EH (cell line): ENCODE data around the gene KRT15.

Experiments used
- DNase-seq: peaks from one replicate; pipeline ENCODE4 v3.0.0-alpha.2; 2015; ENCODE audit warnings: low read depth

Gene KRT15

DNA sequence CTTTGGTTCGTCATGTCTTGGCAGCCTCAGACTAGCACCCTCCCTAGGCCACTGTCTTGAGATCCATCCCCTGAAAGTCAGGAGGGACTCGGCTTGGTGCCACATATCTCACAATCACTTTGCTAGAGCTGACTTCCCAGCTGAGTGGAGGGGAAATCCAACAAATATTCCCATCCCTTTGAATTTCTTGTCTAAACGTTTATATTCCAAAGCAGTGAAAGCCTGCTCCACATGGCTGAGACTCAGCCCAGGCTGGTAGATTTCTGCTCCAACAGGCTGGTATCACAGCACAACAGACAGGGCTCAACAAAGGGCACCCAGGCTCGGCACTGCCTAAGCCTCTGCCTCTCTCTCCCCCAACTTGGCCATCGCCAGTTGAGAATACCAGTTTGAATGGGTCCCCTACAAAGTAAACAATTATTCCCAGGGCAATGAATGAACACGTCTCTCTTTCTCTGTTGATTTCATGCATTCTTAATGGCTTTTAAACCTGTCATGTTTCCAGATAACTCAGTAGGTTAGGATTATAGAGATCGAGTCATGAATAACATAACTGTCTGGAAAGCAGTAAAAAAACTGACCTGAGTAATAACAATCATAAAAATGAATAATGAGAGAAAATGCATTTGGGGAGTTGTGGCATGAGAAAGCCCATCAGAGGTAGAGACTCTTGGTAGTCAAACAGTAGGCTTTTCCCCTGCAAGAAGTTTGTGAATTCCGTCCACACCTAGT is 14.3 kb downstream of the KRT15 start:
- no peak for DNase-seq

DNA sequence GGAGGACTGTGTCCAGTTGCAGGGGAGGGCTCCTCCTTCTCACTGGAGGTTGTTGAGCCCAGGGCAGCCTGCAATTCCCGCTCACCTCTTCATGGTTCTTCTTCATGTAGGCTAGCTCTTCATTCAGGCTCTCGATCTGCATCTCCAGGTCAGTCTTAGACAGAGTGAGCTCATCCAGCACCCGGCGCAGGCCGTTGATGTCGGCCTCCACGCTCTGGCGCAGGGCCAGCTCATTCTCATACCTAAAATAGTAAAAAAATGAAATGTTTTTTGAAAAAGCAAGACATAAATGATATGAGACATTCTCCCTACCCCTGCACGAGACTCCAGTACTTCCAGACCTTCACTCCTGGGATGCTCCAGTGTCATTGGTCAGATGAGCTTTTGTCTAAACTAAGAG is 15.5 kb downstream of the KRT15 start:
- no peak for DNase-seq

DNA sequence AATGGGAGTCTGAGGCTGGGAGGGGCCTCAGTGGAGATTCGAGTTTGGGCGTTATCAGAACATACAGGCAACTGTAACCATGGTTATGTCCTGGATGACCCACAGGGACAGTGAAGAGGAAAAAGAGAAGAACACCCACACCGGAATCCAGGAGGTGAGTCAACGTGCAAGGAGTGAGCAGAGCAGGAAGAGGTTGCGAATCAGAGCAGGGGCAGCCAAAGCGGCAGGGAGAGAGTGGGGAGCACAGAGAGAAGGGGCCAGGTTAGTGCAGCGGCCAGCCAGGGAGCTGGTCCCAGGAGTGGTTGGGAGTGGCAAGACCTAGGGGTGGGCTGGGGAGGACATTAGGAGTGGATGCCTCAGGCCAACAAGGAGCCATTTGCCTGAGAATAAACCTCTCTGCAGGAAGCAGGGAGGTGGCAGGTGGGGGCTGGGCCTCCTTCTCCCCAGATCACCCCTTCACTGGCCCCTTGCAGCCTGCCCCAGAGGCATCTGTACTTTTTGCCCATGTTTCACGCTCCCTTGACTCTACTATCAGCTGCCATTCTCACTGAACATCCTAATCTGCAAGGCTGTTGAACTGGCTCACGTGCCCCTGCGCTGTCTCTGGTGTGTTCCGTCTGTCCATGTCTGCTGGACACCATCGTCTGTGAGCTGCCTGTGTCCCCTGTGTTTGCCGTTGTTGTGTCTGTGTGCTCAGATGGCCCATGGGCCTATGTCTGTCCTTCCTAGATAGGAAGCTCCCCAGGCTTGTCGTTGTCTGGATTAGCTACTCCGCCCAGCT is 18.4 kb downstream of the KRT15 start:
- peak; percentile 73 for DNase-seq

DNA sequence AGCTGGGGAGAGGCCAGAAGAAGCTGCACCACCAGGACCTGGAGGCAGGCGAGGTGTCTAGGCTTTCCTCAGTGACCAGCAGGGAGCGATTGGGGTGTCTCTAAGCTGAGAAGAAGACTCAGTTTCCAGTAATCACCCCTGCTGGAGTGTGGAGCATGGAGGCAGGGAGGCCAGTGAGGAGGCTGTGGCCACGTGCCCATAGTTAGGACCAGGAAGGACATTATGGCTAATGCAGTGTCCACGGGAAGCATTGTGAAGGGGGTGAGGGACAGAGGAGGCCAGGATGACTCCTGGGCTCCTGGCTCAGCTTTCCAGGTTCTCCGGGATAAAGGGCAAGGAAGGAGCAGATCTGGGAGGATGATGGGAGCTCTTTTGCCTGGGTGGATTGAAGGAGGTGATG is 19.0 kb downstream of the KRT15 start:
- DNase-seq = no peak

DNA sequence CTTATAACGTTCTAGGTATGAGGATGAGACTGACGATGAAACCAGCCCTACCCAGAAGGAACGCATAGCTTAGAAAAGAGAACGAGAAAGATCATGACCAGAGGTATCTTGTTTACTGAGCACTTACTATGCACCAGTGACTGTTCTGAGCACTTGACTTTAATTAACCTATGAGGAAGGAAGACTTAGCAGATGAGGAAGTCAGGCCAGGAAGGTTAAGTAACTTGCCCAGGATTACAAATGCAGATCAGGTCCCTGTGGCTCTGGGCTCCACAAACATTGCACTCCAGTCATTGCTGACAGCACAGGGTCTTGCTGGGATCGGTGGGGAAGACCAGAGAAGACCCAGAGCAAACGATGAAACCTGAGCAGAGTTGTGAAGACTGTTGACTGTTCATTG is 20.4 kb downstream of the KRT15 start:
- DNase-seq = no peak

DNA sequence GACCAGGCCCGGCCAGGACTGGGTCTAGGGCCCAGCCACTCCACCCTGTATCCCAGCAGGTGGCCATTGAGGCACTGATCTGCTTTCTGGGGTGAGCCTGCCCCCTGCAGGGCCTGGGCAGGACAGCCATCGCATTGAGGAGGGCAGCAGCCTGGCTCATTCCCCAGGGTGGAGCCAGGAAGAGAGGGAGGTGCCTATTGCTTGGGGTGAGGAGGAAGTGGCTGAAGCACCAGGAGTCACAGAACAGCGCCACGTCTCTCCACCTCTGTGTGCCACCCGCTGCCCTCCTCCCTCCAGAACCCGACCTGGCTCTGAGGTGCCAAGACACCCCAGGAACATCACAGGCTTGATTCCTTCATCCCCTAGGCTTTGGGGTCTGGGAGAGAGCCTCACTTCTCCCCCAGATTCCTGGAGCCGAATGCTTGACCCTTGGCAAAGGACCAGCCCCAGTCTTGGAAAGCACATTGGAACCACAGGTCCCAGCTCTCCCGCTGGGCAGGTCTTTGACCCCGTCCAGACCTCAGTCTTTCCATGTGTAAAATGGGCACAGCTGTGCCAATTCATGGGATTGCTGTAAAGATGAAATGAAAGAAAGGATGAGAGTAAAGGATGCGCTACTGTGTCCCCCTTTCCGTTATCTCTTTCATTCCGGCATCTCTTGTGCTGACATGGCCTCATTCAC is 21.7 kb downstream of the KRT15 start:
- peak; percentile 94 for DNase-seq

DNA sequence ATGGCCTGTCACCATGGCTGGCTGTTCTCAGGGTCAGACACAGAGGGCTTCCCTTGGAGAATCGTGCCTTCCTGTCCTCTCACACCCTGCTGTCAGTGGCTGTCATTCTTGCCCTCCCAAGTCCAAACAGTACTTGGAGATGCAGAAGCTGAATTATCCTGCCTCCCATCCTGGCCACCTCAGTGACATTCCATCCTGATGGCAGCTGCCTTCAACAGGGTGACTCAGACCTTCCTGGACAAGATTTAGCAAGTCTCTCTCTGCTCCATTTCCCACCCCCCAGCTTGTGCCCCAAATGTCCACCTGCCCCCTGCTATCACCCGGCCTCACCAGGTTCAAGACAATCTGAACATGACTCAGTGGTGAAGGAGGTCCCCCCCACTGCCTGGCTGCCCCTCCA is 24.2 kb downstream of the KRT15 start:
- peak; percentile 79 for DNase-seq

DNA sequence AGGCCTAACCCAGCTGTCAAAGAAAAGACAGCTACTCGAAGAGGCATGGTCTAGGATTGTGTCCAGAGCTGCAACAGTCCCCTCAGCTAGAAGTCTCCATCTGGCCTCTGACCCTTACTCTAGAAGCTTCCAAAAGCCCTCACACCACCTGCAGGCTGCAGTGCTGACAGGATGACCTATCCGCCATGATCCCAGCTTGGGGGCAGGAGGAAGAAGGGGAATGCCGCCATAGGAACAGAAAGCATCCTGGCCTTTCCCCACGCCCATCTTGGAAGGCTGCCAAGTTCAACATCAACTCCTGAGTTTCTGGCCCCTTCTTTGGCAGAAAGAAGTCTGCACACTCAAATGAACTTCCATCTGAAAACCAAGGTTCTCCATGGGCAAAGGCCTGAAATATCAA is 25.9 kb downstream of the KRT15 start:
- DNase-seq = peak; percentile 45

DNA sequence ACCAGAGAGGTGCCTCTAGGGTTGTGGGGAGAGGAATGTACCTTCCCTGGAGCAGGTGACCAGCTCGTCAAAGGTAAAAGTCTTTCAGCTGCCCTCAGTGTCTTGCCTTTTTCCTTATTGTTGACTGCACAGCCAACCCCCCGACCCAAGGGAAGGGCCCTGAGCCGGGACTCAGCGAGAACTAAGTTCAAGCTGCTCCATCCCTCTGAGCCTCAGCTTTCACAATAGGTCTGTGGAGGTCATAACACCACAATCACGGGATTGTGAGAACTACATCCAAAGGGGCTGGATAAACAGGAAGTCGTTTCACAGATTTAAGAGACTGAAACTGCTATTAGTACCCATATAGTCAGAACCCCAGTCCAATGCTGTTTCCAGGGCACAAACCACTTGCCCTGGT is 26.3 kb downstream of the KRT15 start:
- peak; percentile 56 for DNase-seq

DNA sequence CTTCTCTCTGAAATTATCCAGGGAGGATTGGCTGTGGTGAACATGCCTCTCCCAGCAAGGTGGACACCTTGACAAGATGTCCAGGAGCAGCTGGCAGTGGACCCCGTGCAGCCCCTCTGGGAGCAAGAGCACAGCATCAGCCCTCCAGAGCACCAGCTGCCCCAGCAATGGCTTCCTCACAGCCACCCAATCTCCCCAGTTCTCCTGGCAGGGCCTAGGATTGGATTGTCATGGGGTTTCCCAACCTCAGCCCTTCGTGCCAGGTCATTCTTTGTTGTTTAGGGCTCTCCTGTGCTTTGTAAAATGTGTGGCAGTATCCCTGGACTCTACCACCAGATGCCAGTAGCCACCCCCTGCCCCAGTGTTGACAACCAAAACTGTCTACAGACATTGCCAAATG is 27.2 kb downstream of the KRT15 start:
- no peak for DNase-seq

DNA sequence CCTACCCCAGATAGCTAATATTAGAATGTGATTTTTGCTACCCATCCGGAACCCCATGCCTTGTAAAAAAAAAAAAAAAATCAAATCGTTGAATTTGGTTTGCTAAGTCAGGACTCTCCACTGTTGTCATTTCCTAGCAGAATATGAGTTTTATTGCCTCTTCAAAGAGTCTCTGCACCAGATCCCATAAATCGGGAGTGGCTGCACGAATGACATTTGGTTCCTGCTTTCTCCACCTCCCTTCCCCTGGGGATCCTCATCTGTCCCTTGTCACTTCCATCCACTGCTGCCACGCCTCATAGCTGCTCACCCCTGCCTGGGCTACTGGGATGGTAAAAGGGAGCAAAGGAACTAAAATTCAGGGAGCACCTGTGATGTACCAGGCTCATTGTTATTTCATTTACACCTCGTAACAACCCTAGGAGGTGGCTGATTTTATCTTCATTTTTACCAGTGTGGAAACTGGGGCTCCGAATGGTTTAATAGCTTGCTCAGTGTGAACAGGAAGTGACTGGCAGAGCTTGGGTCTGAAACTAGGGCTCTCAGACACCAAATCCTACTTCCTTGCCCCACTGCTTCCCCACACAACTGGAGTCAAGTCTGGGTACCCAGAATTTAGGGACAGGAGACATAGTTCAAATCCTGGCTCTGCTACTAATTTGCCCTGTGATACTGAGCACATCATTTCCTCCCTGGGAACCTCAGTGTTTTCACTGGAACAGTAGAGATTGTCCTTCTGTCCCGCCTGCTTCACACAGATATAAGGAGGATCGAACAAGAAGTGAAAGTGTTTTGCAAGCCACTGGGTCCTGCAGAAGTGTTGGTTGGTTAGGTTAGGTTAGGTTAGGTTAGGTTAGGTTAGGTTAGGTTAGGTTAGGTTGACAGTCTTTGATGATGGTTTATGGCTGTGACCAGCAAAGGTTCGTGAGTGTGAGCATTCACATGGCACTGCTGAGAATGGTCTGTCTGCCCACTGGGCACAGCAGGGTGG is 28.4 kb downstream of the KRT15 start:
- no peak for DNase-seq

DNA sequence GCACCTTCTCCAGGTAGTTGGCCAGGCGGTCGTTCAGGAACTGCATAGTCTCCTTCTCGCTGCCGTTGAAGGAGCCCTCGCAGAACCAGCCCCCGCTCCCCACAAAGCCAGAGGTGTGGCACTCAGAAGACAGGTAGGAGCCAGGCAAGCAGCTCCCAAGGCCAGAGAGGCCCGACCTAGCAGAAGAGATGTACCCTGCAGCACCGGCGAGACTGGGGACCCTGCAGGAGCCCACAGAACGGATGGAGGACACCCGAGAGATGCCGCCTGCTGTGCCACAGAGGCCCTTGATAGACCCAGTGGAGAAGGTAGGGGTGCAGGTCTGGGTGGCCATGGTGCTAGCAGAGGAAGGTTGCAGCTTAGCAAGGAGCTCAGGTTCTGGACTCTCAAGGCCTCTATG is 29.2 kb downstream of the KRT15 start, which contains the start of gene KRT36:
Gene KRT36 (minus strand): TSS at position 380 of the 400 bp plus-strand sequence. CDS start 46 bp downstream, at position 334.
- no peak for DNase-seq

DNA sequence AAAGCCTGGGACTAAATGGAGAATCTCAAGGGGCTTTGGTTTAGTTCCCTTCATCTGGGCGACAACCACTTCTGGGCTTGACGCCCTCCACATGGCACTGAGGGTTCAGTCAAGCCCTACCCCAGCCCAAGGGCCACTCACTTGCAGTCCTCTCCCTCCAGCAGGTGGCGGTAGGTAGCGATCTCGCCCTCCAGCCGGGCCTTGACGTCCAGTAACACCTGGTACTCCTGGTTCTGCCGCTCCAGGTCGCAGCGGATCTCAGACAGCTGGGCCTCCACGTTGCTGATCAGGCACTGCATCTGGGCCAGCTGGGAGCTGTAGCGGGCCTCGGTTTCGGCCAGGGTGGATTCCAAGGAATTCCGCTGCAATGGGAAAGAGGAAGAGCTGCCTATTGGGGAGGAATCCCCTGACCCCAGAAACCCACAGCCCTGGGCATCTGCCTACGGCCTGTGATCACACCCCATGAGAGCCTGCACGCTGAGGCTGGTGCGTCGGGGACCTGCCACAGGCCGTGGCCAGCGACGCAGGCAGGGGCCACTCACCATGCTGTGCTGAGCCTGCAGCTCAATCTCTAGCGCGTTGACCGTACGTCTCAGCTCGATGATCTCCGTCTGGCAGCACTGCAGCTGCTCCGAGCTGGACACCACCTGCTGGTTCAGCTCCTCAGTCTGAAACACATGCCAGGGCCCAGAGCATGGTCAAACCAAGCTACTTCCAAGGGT is 31.7 kb downstream of the KRT15 start:
- no peak for DNase-seq

DNA sequence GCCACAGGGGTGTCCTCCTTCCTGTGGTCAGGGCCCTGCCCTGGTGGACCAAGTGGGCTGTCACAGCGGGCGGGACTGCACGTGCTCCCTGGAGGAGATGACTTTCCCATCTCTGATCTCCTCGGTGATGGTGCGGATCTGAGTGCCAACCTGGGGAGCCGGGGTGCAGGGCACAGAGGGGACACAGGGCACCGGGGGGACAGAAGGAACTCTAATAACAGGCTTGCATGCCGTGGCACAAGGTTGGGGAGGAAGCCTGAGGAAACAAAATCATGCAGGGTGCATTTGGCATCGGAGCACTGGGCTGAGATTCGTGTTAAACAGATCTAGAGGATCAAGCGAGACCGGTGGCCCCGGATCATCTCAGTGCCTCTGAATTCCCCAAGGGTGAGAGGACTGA is 32.4 kb downstream of the KRT15 start:
- no peak for DNase-seq

DNA sequence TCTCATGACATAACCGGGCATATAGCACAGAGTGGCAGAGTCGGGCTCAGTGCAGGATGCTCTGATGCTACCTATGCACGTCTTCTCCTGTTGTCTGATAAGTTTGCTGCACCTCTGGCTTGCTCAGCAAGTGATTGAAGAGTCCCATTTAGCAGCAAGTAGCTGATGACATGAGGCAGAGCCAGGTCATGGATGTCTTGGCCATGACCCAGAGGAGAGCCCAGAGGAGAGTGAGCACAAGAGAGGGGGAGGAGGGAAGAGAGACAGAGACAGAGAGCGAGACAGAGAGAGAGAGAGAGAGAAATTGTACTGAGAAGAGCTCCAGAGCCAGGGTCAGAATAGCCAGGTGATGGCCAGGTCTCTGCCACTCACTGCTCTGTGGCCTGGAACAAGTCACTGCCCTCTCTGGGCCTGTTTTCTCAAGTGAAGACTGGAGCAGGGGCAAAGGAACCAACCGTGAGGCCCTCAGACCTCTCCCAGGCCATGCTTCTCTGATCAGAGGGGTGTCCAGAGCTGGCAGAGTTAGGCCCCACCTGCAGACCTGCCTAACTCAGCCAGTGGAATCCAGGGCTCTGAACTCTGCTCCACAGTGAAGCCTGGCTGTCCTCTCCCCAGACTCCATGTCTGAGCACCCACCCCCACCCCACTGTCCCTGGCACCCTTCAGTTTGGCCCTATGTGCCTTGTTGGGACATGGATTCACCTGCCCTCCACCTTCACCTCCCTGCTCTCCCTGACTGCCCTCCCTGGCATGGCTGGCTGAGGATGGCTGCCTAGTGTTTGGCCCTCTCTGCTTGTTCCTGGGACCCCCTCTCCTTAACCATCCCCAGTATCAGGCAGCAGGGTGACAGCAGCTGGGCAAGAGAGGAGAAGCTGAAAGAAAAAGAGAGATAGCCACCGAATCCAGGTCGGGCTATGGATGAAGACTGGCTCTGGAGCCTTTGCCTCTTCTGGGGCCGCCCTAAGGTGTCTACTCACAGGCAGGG is 33.5 kb downstream of the KRT15 start:
- peak; percentile 25 for DNase-seq

DNA sequence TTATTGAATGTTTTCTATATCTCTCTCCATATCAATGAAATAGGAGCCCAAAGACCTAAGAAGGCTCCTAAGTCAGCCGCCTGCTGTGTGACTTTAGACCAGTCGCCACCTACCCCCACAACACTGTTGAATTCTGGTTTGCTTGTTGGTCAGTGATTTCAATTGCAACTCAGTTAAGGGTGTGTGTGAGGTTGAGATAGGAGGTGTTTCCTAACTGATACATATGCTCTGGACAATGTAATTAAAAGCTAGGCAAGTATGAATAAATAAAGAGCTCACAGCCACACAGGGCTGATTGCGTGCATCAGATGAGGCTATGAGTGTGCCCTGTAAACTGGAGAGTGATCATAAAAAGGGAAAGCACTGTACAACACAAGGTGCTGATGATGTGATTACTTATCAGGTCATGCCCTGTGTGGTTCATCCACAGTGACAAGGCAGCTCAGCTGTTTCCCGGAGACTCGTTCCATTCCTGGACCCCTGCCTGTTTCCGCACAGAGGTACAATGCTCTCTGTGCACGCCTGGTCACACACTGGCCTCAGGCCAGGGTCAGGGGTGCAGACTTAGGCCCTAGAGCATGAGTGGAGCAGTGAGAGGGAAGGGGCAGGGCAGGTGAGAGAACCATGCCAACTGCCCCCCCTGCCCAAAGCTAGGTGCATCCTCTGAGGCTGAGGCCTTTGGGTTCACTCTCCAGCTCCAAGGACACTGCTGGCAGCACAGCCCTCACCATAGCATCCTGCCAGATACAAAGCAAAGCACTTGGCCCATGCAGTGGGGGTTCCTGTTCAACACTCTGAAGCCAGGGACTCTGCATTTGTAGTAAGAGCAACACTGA is 34.5 kb downstream of the KRT15 start:
- peak; percentile 55 for DNase-seq

DNA sequence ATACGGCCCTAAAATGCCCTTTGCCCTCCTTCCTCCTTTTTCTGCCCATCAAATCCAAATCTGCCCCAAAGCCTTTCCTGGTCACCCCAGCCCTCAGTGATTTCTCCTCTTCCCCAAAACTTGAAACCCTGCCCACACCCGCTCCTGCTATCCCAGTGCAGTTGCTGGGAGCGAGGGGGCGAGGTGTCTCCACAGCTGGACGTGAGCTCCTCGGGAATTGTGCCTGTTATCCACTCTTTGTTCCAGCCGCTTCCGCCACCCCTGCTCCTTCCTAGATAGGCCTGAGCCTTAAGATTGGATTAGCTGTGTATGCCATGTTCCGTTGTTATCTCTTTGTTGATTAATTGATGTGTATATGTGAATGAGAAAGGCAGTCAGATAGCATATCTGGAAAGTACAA is 35.2 kb downstream of the KRT15 start:
- no peak for DNase-seq

DNA sequence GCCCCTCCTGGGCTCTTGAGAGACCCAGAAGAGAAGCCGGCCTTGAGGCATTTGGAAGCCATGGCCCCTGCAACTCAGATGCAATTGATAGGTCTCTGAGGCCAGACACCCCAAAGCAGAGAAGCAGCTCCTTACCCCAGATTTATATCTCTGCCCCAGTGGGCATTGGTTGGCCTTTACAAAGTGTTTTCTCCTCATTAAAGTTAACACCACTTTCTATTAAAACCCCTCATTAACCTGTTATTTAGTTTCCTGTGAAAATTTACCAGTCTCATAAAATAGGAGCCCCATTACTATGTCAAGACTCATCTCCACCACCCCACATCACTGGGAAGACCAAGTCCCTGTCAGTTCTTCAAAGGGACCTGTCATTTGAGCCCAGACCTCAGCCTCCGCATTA is 37.7 kb downstream of the KRT15 start, which contains the start of gene KRT35:
Gene KRT35 (minus strand): TSS at position 116 of the 400 bp plus-strand sequence. CDS start 54 bp downstream, at position 62.
- no peak for DNase-seq

DNA sequence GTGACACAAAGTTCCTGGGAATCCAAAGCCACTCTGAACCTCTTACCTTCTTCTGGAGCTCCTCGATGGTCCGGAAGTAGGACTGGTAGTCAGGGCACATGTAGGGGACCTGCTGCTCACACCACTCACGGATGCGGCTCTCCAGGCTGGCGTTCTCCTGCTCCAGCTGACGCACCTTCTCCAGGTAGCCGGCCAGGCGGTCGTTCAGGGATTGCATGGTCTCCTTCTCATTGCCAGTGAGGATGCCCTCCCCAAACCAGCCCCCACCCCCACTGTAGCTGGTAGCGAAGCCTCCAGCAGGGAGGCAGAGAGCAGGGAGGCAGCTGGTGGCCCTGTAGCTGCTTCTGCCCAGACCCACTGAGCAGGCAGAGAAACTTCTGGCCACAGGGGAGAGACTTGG is 38.1 kb downstream of the KRT15 start:
- no peak for DNase-seq
